ENCODE results near the gene CACNA2D4.
"Not testable (repeated sequence)": the region's sequence is repeated elsewhere in the genome, so short reads cannot be mapped to it uniquely, and the experiment has no call there.

Gene CACNA2D4

DNA sequence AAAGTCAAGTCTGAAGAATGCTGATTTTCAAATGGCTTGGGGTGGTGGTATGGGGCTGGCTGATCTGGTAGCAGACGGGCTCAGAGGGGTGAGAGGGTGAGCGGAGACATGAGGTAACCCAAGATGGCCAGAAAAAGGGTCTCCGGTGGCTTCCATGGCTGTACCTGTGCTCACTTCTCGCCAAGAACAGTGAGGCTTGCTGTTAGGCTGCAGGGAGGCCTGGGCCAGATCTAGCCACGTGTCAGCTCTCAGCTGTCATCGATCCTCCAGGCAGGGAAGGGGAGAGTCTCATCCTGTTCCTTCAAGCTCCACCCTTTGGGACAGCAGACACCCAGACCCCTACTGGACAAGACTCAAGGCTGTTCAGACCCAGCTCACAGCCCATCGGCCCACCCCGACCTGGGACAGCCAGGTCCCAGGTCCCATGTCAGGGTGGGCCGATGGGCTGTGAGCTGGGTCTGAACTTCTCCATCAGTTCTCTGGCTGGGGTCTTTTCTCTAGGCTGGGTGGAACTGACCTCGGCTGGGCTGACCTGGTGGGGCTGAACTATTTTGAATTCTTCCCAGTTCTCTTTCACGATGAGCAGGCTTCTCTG lies 89.0 kb downstream of the CACNA2D4 start:
- DNase-seq = no peak

DNA sequence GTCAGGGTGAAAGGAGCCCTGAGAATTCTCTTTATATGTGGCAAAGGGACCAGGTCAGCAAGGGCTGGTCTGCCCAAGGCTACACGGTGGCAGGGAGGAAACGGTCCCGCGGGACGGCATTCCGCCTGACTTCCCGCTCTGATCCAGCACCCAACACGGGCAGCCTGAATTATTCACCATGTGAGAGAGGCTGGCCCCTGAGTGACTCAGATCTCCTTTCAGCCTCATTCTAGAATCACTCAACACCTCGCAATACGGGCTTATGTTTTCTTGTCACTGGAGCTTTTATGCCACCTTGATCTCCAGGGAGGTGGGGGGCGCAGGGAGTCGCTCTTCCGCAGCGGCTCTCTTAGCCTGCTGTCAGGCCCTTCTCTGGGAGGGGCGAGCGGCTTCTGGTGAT lies 89.6 kb downstream of the CACNA2D4 start:
- no peak for DNase-seq

- no peak for DNase-seq
Observed at GRCh38 chr12:1827826-1828805, 90.3 kb downstream of the CACNA2D4 start.

- no peak for DNase-seq
Observed at GRCh38 chr12:1826867-1827705, 91.4 kb downstream of the CACNA2D4 start.

DNA sequence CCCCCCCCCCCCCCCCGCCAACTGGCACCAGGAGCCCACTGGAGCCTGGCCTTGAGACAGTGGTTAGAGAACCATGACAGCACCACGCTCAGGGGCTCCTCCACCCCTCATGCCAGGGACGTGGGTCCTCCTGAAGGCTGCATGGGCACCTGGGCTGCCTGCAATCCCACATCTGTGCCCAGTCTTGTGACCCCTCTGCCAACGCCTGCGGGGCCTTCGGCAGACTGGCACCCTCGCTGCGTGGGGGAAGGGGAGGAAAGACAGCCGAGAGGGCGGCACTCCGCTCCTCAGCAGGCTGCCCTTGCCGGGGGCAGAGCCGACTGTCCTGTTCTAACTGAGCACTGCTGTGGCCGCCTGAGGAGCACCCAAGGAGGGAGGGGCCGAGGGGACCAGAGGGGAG lies 92.1 kb downstream of the CACNA2D4 start:
- no peak for DNase-seq

DNA sequence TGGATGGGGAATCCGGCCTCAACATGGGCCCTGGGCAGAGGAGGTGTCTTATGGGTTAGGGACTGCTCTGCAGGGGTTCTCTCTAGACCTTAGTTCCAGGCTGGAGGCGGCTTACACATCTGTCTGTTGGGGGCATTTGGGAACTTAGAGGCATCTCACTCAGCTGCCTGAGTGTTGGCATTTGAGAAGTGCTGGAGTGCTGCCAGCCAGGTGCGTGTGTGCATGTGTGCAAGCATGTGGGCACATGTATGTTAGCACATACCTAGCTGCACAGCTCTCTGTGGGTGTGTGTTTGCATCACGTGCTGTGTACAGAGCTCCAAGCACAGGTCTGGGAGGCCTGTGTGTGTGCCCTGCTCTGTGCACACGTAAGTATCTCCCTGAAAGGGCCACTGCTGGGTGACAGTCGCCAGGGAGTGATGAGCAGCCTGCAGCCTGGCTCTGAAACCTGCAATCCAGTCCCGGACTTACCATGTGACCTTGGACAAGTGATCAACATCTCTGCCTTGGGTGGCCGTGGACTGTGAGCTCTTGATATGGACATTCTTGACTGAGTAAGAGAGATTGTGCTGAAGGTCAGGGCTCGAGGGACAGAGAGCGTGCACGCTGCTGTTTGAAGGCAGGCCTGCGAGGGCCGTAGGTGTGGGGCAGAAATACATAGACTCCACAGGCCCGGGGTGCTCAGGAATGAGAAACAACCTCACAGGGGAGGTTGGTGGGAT lies 92.9 kb downstream of the CACNA2D4 start:
- no peak for DNase-seq

DNA sequence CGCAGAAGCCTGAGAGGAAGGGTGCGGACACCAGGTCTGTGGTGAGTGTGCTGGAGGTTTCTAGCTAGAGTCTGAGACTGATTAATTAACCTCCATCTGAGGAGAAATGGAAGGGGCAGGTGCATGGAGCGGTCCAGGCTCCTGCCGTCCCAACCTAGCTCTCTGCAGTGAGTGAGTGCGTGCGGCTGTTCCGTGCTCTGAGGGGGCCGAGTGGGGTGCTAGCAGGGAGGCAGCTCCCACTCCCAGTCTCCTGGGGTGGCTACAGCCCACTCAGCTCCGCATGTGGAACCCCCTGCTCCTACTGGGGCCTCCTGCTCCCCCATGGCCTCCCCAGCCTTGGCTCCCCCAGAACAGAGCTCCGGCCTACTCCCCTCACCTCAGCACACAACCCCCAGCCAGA lies 95.2 kb downstream of the CACNA2D4 start:
- no peak for DNase-seq

GRCh38 chr12:1822699-1823098 lies 95.8 kb downstream of the CACNA2D4 start:
- DNase-seq = no peak

- no peak for DNase-seq
Observed at GRCh38 chr12:1821805-1822204, 96.6 kb downstream of the CACNA2D4 start.

DNA sequence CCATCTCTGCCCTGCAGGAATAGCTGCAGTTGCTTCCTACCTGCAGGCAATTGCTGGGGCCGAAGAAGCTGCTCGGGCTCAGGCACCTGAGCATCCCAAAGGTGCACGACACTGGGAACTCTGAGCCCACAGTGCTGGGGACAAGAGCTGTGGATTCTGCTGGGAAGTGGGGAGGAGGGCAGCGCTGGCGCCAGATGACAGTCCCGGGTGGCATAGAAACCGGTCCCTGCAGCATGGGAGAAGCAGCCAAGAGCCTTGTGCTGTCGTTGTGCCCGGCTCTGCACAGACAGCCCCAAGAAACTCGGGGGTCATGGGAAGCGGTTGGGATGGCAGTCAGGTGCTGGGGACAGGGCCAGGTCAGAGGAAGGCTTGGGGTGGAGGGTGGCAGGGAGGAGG lies 97.6 kb downstream of the CACNA2D4 start:
- DNase-seq = no peak

DNA sequence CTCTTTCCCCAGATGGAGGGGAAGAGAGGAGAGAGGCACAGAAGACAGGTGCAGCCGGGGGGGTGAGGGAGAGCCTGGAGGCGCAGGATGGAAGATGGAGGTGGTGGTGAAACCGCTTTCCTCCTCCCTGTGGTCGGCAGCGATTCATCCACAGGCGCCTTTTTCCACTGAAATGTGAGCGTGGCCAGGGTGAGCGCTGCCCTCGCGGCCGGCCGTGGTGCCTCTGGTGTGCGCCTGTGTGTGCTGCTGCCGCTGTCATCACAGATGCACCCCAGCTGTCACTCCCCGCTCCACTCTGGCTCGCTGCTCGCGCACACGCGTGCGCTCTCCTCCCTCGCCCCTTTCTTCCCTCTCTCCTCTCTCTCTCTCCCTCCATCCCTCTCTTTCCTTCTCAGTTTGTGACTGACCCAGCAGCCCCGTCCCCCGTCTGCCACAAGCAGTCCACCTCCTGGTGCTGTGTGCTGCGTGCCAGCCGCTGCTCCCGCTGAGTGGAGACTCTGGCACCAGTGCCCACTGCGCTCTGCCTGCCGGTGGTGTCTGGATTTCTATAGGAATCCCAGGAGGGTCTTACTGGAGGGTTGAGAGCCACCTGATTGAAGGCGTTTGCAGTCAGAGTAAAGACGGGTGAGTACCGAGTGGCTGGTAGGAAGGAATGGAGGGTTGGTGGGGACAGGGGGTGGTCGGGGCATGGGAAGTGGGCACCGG lies 98.1 kb downstream of the CACNA2D4 start, which contains the start of gene LRTM2:
Gene LRTM2 (plus strand): TSS at position 375 of the 705 bp plus-strand sequence. CDS start 7,584 bp downstream, outside the sequence.
- DNase-seq = no peak

DNA sequence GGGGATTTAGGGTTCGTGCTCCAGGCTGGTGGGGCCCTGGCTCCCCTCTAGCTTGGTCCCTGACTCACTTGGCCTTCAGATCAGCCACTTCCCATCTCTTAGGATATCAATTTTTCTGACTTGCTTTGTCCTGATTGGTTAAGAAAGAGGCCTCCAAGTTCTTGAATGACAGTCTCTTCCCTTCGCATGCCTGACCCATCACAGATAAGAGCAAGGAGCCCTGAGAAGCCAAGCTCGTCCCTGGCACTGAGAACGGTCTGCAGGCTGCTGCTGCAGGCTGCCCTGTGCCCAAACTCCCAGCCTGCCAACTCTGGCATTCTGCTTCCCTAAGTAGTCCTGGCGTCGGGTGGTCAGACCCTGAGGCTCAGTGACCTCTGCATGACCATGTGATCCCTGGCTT lies 98.9 kb downstream of the CACNA2D4 start:
- DNase-seq = no peak

GRCh38 chr12:1819050-1819449 lies 99.4 kb downstream of the CACNA2D4 start:
- no peak for DNase-seq

GRCh38 chr12:1817928-1818327 lies 100.5 kb downstream of the CACNA2D4 start:
- DNase-seq = not testable (repeated sequence)

- DNase-seq = no peak
Observed at GRCh38 chr12:1816730-1817348, 101.6 kb downstream of the CACNA2D4 start.

DNA sequence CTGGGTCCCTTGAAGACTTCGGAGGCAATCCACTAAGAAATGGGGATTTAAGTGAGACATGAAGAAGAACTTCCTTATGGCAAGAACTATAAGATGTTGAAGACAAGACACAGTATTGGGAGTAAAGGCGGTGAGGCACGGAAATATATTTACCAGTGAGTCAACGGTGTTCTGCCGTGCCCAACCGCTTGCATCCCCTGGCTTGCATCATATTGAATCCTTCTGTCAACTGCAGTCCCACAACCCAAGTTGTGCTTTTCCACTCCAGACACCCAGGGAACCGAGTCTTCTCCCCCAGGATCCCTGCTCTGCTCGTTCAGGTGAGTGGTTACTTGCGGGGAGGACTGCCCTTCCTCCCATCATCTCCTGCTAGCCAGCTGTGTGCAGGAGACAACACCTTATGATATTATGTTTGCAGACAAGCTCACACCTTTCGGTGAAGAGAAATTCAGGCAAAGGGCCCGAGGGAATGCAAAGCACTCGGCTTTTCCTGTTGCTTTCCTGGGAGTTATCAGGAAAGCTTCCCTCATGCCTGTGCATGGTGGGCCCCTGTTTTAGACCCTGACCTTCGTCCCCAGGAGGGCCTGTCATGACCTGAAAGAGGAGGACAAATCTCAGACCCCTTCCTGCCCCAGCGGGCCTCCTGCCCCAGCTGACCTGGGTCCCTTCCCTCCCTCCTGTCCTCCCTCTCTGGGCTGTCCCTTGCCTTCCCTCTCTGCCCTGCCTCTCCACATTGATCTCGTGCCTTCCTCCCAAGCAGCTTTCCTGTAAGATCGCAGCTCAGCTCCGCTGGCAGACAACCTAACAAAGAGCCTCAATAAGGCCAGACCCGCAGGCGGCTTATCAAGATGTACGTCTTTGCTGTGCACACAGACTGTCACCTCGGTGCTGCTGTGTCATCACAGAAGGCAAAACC lies 102.4 kb downstream of the CACNA2D4 start:
- no peak for DNase-seq

DNA sequence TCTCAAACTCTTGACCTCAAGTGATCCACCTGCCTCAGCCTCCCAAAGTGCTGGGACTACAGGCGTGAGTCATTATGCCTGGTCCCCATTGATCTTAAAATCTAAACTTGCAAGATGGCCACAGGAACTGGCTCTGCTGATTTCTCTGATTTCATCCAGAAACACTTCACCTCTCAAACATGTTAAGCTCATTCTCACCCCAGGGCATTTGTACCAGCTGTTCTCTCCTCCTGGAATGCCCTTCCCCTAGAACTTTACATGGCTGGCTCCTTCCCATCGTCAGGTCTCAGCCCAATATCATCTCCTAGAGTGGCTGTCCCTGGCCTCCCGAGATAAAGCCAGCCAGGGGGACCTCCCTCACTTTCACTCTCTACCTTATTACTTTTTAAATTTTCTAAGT lies 103.3 kb downstream of the CACNA2D4 start:
- no peak for DNase-seq

DNA sequence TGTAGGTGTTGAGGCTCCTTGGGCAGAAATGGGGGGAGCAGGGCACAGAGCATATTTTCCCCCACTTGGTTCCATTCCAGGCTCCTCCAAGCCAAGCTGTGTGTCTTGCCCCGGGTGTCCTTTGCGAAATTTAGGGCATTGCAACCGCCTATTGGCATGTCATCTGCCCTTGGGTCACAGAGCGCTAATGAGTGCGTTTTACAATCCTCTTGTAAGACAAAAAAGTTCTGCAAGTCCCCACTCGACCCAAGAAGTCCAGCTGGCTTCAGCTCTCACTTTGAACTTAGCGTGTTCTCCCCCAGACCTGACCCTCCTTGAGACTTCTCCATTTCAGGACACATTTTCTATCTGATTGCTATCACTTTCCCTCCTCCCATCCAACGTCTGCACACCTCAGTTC lies 104.2 kb downstream of the CACNA2D4 start:
- no peak for DNase-seq

- DNase-seq = no peak
Observed at GRCh38 chr12:1812650-1813302, 105.7 kb downstream of the CACNA2D4 start.

GRCh38 chr12:1811948-1812291 lies 106.5 kb downstream of the CACNA2D4 start:
- no peak for DNase-seq
